ENCODE measurements around the gene C20orf173.

Gene C20orf173

GRCh38 chr20:35506179-35506578 lies 23.3 kb downstream of the C20orf173 start:
- no peak for DNase-seq

GRCh38 chr20:35504751-35505150 lies 24.7 kb downstream of the C20orf173 start:
- DNase-seq: no peak

GRCh38 chr20:35503841-35504561 lies 25.5 kb downstream of the C20orf173 start:
- DNase-seq: no peak

GRCh38 chr20:35503281-35503680 lies 26.2 kb downstream of the C20orf173 start:
- DNase-seq: no peak

- peak; percentile 72 for DNase-seq
These were observed 27.1 kb downstream of the C20orf173 start for GRCh38 chr20:35502352-35502751.

- DNase-seq: no peak
These were observed 30.2 kb downstream of the C20orf173 start for GRCh38 chr20:35499271-35499670.

- DNase-seq: no peak
These were observed 31.7 kb downstream of the C20orf173 start for GRCh38 chr20:35497780-35498189.

- no peak for DNase-seq
These were observed 32.1 kb downstream of the C20orf173 start for GRCh38 chr20:35497320-35497719.

GRCh38 chr20:35496481-35496880 lies 33.0 kb downstream of the C20orf173 start:
- DNase-seq: no peak

GRCh38 chr20:35492352-35492751 lies 37.1 kb downstream of the C20orf173 start:
- no peak for DNase-seq

- no peak for DNase-seq
These were observed 37.6 kb downstream of the C20orf173 start for GRCh38 chr20:35491823-35492222.

- DNase-seq: peak; percentile 89
These were observed 38.7 kb downstream of the C20orf173 start for GRCh38 chr20:35490736-35491181.

- peak; percentile 82 for DNase-seq
These were observed 39.7 kb downstream of the C20orf173 start for GRCh38 chr20:35489717-35490116.

GRCh38 chr20:35487479-35487878 lies 42.0 kb downstream of the C20orf173 start:
- no peak for DNase-seq

GRCh38 chr20:35479798-35480197 lies 49.7 kb downstream of the C20orf173 start:
- DNase-seq: no peak

- peak; percentile 47 for DNase-seq
These were observed 50.5 kb downstream of the C20orf173 start for GRCh38 chr20:35478804-35479472.

Data from hematopoietic multipotent progenitor cell treated with erythropoietin and hydrocortisone succinate and interleukin-3 and kit ligand, for 4 days (in vitro differentiated cells).